ENCODE measurements around the gene AARS2.

The AARS2 gene

DNA sequence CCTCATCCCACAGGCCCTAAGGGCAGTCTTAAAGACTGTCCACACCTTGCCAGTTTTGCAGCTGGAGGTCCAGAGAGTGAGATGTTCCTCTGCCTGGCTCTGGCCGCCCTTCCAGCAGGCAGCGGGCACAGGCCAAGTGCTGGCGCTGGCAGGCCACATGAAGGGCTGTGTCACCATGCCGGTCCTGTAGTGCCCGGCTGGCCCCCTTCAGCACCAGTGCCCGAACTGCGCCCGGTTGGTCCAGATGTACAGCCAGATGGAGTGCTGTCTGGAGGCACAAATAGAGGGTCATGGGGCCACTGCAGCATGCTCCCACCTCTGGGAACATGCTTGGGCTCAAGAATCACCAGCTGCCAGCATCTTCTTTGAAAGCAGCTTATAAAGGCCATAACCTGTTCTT lies 51.6 kb downstream of the AARS2 start:
- H3K4me1 ChIP-seq: no peaks in the 10 kb centered on the region
- peaks cover 6% of the 10 kb centered on the region for H3K36me3 ChIP-seq
- no peak for DNase-seq
- H3K4me3 ChIP-seq (ENCODE audit: low read depth, low read length): no peak overlapping the region
- no peak for TF ChIP-seq CTCF (IDR thresholded peaks at IDR 0.05; ENCODE audit: low read depth, low read length)
- no peaks in the 10 kb centered on the region for H3K9me3 ChIP-seq
- H3K27me3 ChIP-seq: no peaks in the 10 kb centered on the region

GRCh38 chr6:44260451-44261297 lies 52.5 kb downstream of the AARS2 start:
- Histone ChIP-seq H3K4me1 (no peaks in the 10 kb centered on the region), H3K36me3 (peaks cover 14% of the 10 kb centered on the region), H3K9me3 (no peaks in the 10 kb centered on the region), H3K4me3 (ENCODE audit: low read depth, low read length) (no peak overlapping the region), H3K27me3 (no peaks in the 10 kb centered on the region)
- DNase-seq: no peak
- TF ChIP-seq CTCF (IDR thresholded peaks at IDR 0.05; ENCODE audit: low read depth, low read length): no peak

DNA sequence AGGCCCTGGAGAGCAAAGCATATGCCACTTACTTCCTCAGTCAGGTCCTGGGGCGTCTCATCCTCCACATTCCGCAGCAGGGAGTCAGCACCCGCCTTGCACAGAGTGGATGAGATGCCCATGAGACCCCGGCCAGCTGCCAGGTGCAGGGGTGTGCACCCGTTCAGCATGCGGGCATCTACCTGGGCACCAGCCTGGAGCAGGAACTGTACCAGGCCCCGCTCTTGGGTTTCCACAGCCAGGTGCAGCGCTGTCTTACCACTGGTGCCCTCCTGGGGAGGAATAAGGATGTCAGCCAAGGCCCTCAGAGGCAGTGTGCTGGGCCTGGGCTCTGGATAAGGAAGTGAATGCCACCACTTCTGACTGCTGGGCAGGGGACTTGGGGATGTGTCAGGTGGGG lies 53.1 kb downstream of the AARS2 start:
- Histone ChIP-seq H3K4me3 (ENCODE audit: low read depth, low read length) (no peak overlapping the region), H3K9me3 (no peaks in the 10 kb centered on the region), H3K4me1 (no peaks in the 10 kb centered on the region), H3K36me3 (peaks cover 20% of the 10 kb centered on the region), H3K27me3 (no peaks in the 10 kb centered on the region)
- DNase-seq: no peak
- no peak for TF ChIP-seq CTCF (IDR thresholded peaks at IDR 0.05; ENCODE audit: low read depth, low read length)

- Histone ChIP-seq H3K4me1 (no peaks in the 10 kb centered on the region; the same call in 1 of the 2 replicates), H3K27me3 (no peaks in the 10 kb centered on the region), H3K4me3 (ENCODE audit: low read depth, low read length) (no peak overlapping the region), H3K9me3 (no peaks in the 10 kb centered on the region), H3K36me3 (peaks cover 31% of the 10 kb centered on the region)
- DNase-seq: no peak
- TF ChIP-seq CTCF (IDR thresholded peaks at IDR 0.05; ENCODE audit: low read depth, low read length): no peak
Observed at GRCh38 chr6:44258921-44259320, 54.2 kb downstream of the AARS2 start.

DNA sequence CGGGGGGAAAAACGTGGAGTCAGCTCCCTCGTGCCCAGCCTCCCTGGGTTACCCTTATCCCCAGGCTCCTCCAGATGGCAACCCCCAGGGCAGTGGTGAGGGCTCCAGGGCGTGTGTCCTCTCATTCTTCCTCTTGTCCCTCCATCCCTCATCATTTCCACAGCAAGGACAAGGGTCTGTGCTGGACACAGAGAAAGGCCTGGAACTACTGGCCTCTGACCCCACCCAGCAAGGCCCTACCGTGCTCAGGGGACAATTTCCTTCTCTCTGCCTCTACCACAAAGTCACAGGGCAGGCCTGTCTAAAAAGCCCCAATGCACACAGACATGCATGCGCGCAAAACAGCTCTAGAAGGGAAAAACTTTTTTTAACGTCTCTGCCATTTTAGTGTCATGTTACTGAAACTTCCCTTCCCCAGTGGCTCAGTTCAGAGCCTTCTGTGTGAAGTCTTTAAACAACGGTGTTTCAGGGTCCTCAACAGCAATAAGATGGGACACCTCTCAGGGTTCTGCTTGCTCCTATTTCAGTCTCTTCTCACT lies 54.8 kb downstream of the AARS2 start:
- Histone ChIP-seq H3K4me1 (no peaks in the 10 kb centered on the region; the same call in 1 of the 2 replicates), H3K4me3 (ENCODE audit: low read depth, low read length) (no peak overlapping the region), H3K27me3 (no peaks in the 10 kb centered on the region), H3K9me3 (no peaks in the 10 kb centered on the region), H3K36me3 (peaks cover 36% of the 10 kb centered on the region)
- TF ChIP-seq CTCF (IDR thresholded peaks at IDR 0.05; ENCODE audit: low read depth, low read length): no peak
- no peak for DNase-seq

- Histone ChIP-seq H3K9me3 (no peaks in the 10 kb centered on the region), H3K4me1 (no peaks in the 10 kb centered on the region; the same call in 1 of the 2 replicates), H3K4me3 (ENCODE audit: low read depth, low read length) (peak overlapping the region; percentile 83), H3K36me3 (peaks cover 41% of the 10 kb centered on the region), H3K27me3 (no peaks in the 10 kb centered on the region)
- no peak for DNase-seq
- TF ChIP-seq CTCF (IDR thresholded peaks at IDR 0.05; ENCODE audit: low read depth, low read length): no peak; the same call in 1 of the 2 replicates
Observed at GRCh38 chr6:44257753-44258324, 55.3 kb downstream of the AARS2 start.

Data from BE2C (cell line).